ENCODE results near the gene GATAD2A. TPM values are rescaled to one million over a fixed set of nuclear protein-coding genes. Genes with fewer than 3 reads are reported as not detected.

The GATAD2A gene
- total and polyA plus RNA-seq, 2 donors (not counting 1 experiment from before 2014, with no cell fraction given), result 31.7 to 63.5 TPM

GRCh38 chr19:19382118-19382517 is 23.4 kb upstream of the GATAD2A start:
- no peaks in the 10 kb centered on the region for H3K36me3 ChIP-seq (ENCODE audit: control insufficient read depth, insufficient read depth, low read length)
- no peak overlapping the region for H3K4me3 ChIP-seq (replicated peaks in 1 of 4; ENCODE audit: control extremely low read depth in 1 of 4, insufficient read depth in 1 of 4, low read depth in 3 of 4, low read length in 4 of 4)
- no peak overlapping the region for H3K27ac ChIP-seq (ENCODE audit: insufficient read depth, low read length)
- peaks cover 6% of the 10 kb centered on the region for H3K4me1 ChIP-seq (ENCODE audit: control insufficient read depth, extremely low read depth, insufficient read depth, low read length)
- H3K9ac ChIP-seq (ENCODE audit: insufficient read depth, low read length), result no peak overlapping the region
- H2AFZ ChIP-seq (ENCODE audit: low read length), result no peak overlapping the region
- no peak overlapping the region for H3K4me2 ChIP-seq (ENCODE audit: extremely low read depth, insufficient read depth, low read length)
- no peaks in the 10 kb centered on the region for H3K9me3 ChIP-seq (ENCODE audit: control insufficient read depth, insufficient read depth, low read depth, low read length)
- H3K79me2 ChIP-seq (ENCODE audit: control insufficient read depth, insufficient read depth, low read length), result peaks cover 11% of the 10 kb centered on the region
- H3K27me3 ChIP-seq (ENCODE audit: control insufficient read depth, insufficient read depth, low read length), result no peaks in the 10 kb centered on the region
- TF ChIP-seq EZH2 (IDR thresholded peaks at IDR 0.05; ENCODE audit: low read length, missing control alignments), result no peak
- TF ChIP-seq, protein P1, sequence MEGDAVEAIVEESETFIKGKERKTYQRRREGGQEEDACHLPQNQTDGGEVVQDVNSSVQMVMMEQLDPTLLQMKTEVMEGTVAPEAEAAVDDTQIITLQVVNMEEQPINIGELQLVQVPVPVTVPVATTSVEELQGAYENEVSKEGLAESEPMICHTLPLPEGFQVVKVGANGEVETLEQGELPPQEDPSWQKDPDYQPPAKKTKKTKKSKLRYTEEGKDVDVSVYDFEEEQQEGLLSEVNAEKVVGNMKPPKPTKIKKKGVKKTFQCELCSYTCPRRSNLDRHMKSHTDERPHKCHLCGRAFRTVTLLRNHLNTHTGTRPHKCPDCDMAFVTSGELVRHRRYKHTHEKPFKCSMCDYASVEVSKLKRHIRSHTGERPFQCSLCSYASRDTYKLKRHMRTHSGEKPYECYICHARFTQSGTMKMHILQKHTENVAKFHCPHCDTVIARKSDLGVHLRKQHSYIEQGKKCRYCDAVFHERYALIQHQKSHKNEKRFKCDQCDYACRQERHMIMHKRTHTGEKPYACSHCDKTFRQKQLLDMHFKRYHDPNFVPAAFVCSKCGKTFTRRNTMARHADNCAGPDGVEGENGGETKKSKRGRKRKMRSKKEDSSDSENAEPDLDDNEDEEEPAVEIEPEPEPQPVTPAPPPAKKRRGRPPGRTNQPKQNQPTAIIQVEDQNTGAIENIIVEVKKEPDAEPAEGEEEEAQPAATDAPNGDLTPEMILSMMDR (conservative IDR thresholded peaks at IDR 0.05 in 1 of 2, IDR thresholded peaks at IDR 0.05 in 1 of 2; ENCODE audit: low read depth in 1 of 2, low read length in 2 of 2), result no peak
- H4K20me1 ChIP-seq (ENCODE audit: control insufficient read depth, extremely low read depth, insufficient read depth, low read length), result no peaks in the 10 kb centered on the region
- DNase-seq (ENCODE audit: low read depth in 2 of 2), result no peak

DNA sequence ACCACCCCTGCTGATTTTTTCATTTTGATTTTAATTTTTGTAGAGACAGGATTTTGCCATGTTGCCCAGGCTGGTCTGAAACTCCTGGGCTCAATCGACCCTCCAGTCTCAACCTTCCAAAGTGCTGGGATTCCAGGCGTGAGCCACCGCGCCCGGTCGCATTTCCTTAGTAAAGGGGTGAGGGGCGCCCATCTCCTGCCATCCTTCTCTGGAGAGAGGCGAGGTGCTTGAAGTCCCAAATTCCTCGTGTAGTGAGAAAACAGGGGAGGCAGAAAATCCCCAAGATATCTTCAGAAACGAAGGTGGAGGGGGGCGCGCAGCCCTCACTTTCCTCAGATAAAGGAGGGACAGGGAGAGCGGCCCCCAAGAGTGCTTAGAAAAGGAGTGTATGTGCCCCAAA is 21.0 kb upstream of the GATAD2A start:
- Histone ChIP-seq H3K4me1 (ENCODE audit: control insufficient read depth, extremely low read depth, insufficient read depth, low read length) (peaks cover 6% of the 10 kb centered on the region), H3K27me3 (ENCODE audit: control insufficient read depth, insufficient read depth, low read length) (no peaks in the 10 kb centered on the region), H3K79me2 (ENCODE audit: control insufficient read depth, insufficient read depth, low read length) (peaks cover 16% of the 10 kb centered on the region), H3K4me2 (ENCODE audit: extremely low read depth, insufficient read depth, low read length) (peak overlapping the region; percentile 84), H3K4me3 (replicated peaks in 1 of 4; ENCODE audit: control extremely low read depth in 1 of 4, insufficient read depth in 1 of 4, low read depth in 3 of 4, low read length in 4 of 4) (peak overlapping the region; percentile 37 to 65 (median 54)), H3K9ac (ENCODE audit: insufficient read depth, low read length) (peak overlapping the region; percentile 69), H3K36me3 (ENCODE audit: control insufficient read depth, insufficient read depth, low read length) (no peaks in the 10 kb centered on the region), H3K27ac (ENCODE audit: insufficient read depth, low read length) (no peak overlapping the region), H4K20me1 (ENCODE audit: control insufficient read depth, extremely low read depth, insufficient read depth, low read length) (no peaks in the 10 kb centered on the region), H3K9me3 (ENCODE audit: control insufficient read depth, insufficient read depth, low read depth, low read length) (no peaks in the 10 kb centered on the region), H2AFZ (ENCODE audit: low read length) (no peak overlapping the region)
- TF ChIP-seq, protein P1 (conservative IDR thresholded peaks at IDR 0.05 in 1 of 2, IDR thresholded peaks at IDR 0.05 in 1 of 2; ENCODE audit: low read depth in 1 of 2, low read length in 2 of 2), result no peak
- TF ChIP-seq EZH2 (IDR thresholded peaks at IDR 0.05; ENCODE audit: low read length, missing control alignments), result no peak
- no peak for DNase-seq (ENCODE audit: low read depth in 2 of 2)

- Histone ChIP-seq H3K79me2 (ENCODE audit: control insufficient read depth, insufficient read depth, low read length) (peaks cover 21% of the 10 kb centered on the region), H3K9me3 (ENCODE audit: control insufficient read depth, insufficient read depth, low read depth, low read length) (no peaks in the 10 kb centered on the region), H3K27me3 (ENCODE audit: control insufficient read depth, insufficient read depth, low read length) (no peaks in the 10 kb centered on the region), H3K4me1 (ENCODE audit: control insufficient read depth, extremely low read depth, insufficient read depth, low read length) (peaks cover 6% of the 10 kb centered on the region), H3K4me3 (replicated peaks in 1 of 4; ENCODE audit: control extremely low read depth in 1 of 4, insufficient read depth in 1 of 4, low read depth in 3 of 4, low read length in 4 of 4) (peak overlapping the region; percentile 51 to 89 (median 71)), H3K36me3 (ENCODE audit: control insufficient read depth, insufficient read depth, low read length) (no peaks in the 10 kb centered on the region), H3K27ac (ENCODE audit: insufficient read depth, low read length) (peak overlapping the region; percentile 87), H3K4me2 (ENCODE audit: extremely low read depth, insufficient read depth, low read length) (peak overlapping the region; percentile 84), H2AFZ (ENCODE audit: low read length) (peak overlapping the region; percentile 40), H3K9ac (ENCODE audit: insufficient read depth, low read length) (peak overlapping the region; percentile 90), H4K20me1 (ENCODE audit: control insufficient read depth, extremely low read depth, insufficient read depth, low read length) (no peaks in the 10 kb centered on the region)
- peak; percentile 100 for DNase-seq (ENCODE audit: low read depth in 2 of 2)
- TF ChIP-seq, protein P1 (conservative IDR thresholded peaks at IDR 0.05 in 1 of 2, IDR thresholded peaks at IDR 0.05 in 1 of 2; ENCODE audit: low read depth in 1 of 2, low read length in 2 of 2), result peak in 1 of 2 donors; percentile 8
- no peak for TF ChIP-seq EZH2 (IDR thresholded peaks at IDR 0.05; ENCODE audit: low read length, missing control alignments)
Observed at GRCh38 chr19:19385131-19385895, 20.2 kb upstream of the GATAD2A start.

All from fibroblast of lung (primary cell).